ENCODE measurements around the gene TMEM209. TPM values are rescaled to one million over a fixed set of nuclear protein-coding genes. Genes with fewer than 3 reads are reported as not detected.
A peak's percentile ranks its signal among the peaks of the same experiment; 100 is the strongest.
"Not testable (repeated sequence)": the region's sequence is repeated elsewhere in the genome, so short reads cannot be mapped to it uniquely, and the experiment has no call there.

TMEM209 gene
- total RNA-seq, 2 donors from 2014 or later: 46.1 to 58.2 TPM

GRCh38 chr7:130228840-130229502, 23.8 kb upstream of the TMEM209 start:
- H3K27me3 Mint-ChIP-seq (ENCODE audit: low read depth): no peaks in the 10 kb centered on the region
- no peaks in the 10 kb centered on the region for H3K36me3 Mint-ChIP-seq (ENCODE audit: insufficient read depth in 2 of 2)
- DNase-seq (no peak), ATAC-seq (replicated peaks in 1 of 2) (no peak)
- H3K27ac Mint-ChIP-seq: no peak overlapping the region
- no peaks in the 10 kb centered on the region for H3K4me1 Mint-ChIP-seq (ENCODE audit: low read depth)
- no peak overlapping the region for H3K4me3 Mint-ChIP-seq
- H3K9me3 Mint-ChIP-seq: no peaks in the 10 kb centered on the region

GRCh38 chr7:130227883-130228575, 22.8 kb upstream of the TMEM209 start:
- H3K4me3 Mint-ChIP-seq: no peak overlapping the region
- no peaks in the 10 kb centered on the region for H3K36me3 Mint-ChIP-seq (ENCODE audit: insufficient read depth in 2 of 2)
- ATAC-seq (replicated peaks in 1 of 2) (no peak), DNase-seq (no peak)
- H3K4me1 Mint-ChIP-seq (ENCODE audit: low read depth): no peaks in the 10 kb centered on the region
- H3K27me3 Mint-ChIP-seq (ENCODE audit: low read depth): no peaks in the 10 kb centered on the region
- H3K9me3 Mint-ChIP-seq: no peaks in the 10 kb centered on the region
- no peak overlapping the region for H3K27ac Mint-ChIP-seq

- no peaks in the 10 kb centered on the region for H3K36me3 Mint-ChIP-seq (ENCODE audit: insufficient read depth in 2 of 2)
- DNase-seq: no peak
- ATAC-seq (replicated peaks in 1 of 2): peak in 1 of 2 donors; percentile 23
Observed at GRCh38 chr7:130226333-130226732, 21.1 kb upstream of the TMEM209 start.

GRCh38 chr7:130224923-130225322, 19.7 kb upstream of the TMEM209 start:
- not testable (repeated sequence) for ATAC-seq (replicated peaks in 1 of 2); H3K27me3 Mint-ChIP-seq (ENCODE audit: low read depth); H3K36me3 Mint-ChIP-seq (ENCODE audit: insufficient read depth in 2 of 2); H3K9me3 Mint-ChIP-seq; DNase-seq; H3K27ac Mint-ChIP-seq; H3K4me1 Mint-ChIP-seq (ENCODE audit: low read depth); H3K4me3 Mint-ChIP-seq

More at GRCh38 chr7:130226333-130226732, 21.1 kb upstream of the TMEM209 start:
- Mint-ChIP-seq H3K4me3 (no peak overlapping the region), H3K27me3 (ENCODE audit: low read depth) (no peaks in the 10 kb centered on the region), H3K9me3 (no peaks in the 10 kb centered on the region), H3K27ac (no peak overlapping the region), H3K4me1 (ENCODE audit: low read depth) (no peaks in the 10 kb centered on the region)

GRCh38 chr7:130224210-130224609, 19.0 kb upstream of the TMEM209 start:
- Mint-ChIP-seq H3K27ac (no peak overlapping the region), H3K27me3 (ENCODE audit: low read depth) (no peaks in the 10 kb centered on the region), H3K36me3 (ENCODE audit: insufficient read depth in 2 of 2) (no peaks in the 10 kb centered on the region), H3K9me3 (no peaks in the 10 kb centered on the region), H3K4me3 (no peak overlapping the region), H3K4me1 (ENCODE audit: low read depth) (no peaks in the 10 kb centered on the region)
- ATAC-seq (replicated peaks in 1 of 2) (no peak), DNase-seq (no peak)

GRCh38 chr7:130223646-130224045, 18.4 kb upstream of the TMEM209 start:
- H3K27ac Mint-ChIP-seq: no peak overlapping the region
- ATAC-seq (replicated peaks in 1 of 2) (no peak), DNase-seq (no peak)
- H3K27me3 Mint-ChIP-seq (ENCODE audit: low read depth): no peaks in the 10 kb centered on the region
- no peaks in the 10 kb centered on the region for H3K4me1 Mint-ChIP-seq (ENCODE audit: low read depth)
- no peak overlapping the region for H3K4me3 Mint-ChIP-seq
- H3K9me3 Mint-ChIP-seq: no peaks in the 10 kb centered on the region
- no peaks in the 10 kb centered on the region for H3K36me3 Mint-ChIP-seq (ENCODE audit: insufficient read depth in 2 of 2)

- Mint-ChIP-seq H3K4me1 (ENCODE audit: low read depth) (no peaks in the 10 kb centered on the region), H3K9me3 (no peaks in the 10 kb centered on the region), H3K36me3 (ENCODE audit: insufficient read depth in 2 of 2) (no peaks in the 10 kb centered on the region), H3K27ac (no peak overlapping the region), H3K27me3 (ENCODE audit: low read depth) (no peaks in the 10 kb centered on the region), H3K4me3 (no peak overlapping the region)
- DNase-seq: no peak
- no peak for ATAC-seq (replicated peaks in 1 of 2)
Observed at GRCh38 chr7:130221746-130222145, 16.5 kb upstream of the TMEM209 start.

- no peaks in the 10 kb centered on the region for H3K36me3 Mint-ChIP-seq (ENCODE audit: insufficient read depth in 2 of 2)
- H3K4me3 Mint-ChIP-seq: no peak overlapping the region
- no peaks in the 10 kb centered on the region for H3K4me1 Mint-ChIP-seq (ENCODE audit: low read depth)
- DNase-seq (no peak), ATAC-seq (replicated peaks in 1 of 2) (no peak)
- H3K27me3 Mint-ChIP-seq (ENCODE audit: low read depth): no peaks in the 10 kb centered on the region
- no peaks in the 10 kb centered on the region for H3K9me3 Mint-ChIP-seq
- H3K27ac Mint-ChIP-seq: no peak overlapping the region
Observed at GRCh38 chr7:130219871-130220270, 14.7 kb upstream of the TMEM209 start.

- H3K9me3 Mint-ChIP-seq: no peaks in the 10 kb centered on the region
- no peaks in the 10 kb centered on the region for H3K4me1 Mint-ChIP-seq (ENCODE audit: low read depth)
- H3K27me3 Mint-ChIP-seq (ENCODE audit: low read depth): no peaks in the 10 kb centered on the region
- H3K27ac Mint-ChIP-seq: no peak overlapping the region
- ATAC-seq (replicated peaks in 1 of 2): no peak
- H3K4me3 Mint-ChIP-seq: no peak overlapping the region
- DNase-seq: no peak
- H3K36me3 Mint-ChIP-seq (ENCODE audit: insufficient read depth in 2 of 2): no peaks in the 10 kb centered on the region
Observed at GRCh38 chr7:130218806-130219620, 13.8 kb upstream of the TMEM209 start.

- Mint-ChIP-seq H3K27me3 (ENCODE audit: low read depth) (no peaks in the 10 kb centered on the region), H3K4me1 (ENCODE audit: low read depth) (no peaks in the 10 kb centered on the region), H3K9me3 (no peaks in the 10 kb centered on the region), H3K4me3 (no peak overlapping the region), H3K27ac (no peak overlapping the region), H3K36me3 (ENCODE audit: insufficient read depth in 2 of 2) (no peaks in the 10 kb centered on the region)
- ATAC-seq (replicated peaks in 1 of 2) (no peak), DNase-seq (no peak)
Observed at GRCh38 chr7:130216750-130217149, 11.5 kb upstream of the TMEM209 start.

- Mint-ChIP-seq H3K9me3 (no peaks in the 10 kb centered on the region), H3K27me3 (ENCODE audit: low read depth) (no peaks in the 10 kb centered on the region), H3K4me1 (ENCODE audit: low read depth) (no peaks in the 10 kb centered on the region), H3K36me3 (ENCODE audit: insufficient read depth in 2 of 2) (no peaks in the 10 kb centered on the region), H3K4me3 (no peak overlapping the region), H3K27ac (no peak overlapping the region)
- ATAC-seq (replicated peaks in 1 of 2) (no peak), DNase-seq (no peak)
Observed at GRCh38 chr7:130216025-130216424, 10.8 kb upstream of the TMEM209 start.

- no peak for DNase-seq
Observed at GRCh38 chr7:130213828-130214227, 8.6 kb upstream of the TMEM209 start.

GRCh38 chr7:130210181-130210935, 5.2 kb upstream of the TMEM209 start:
- DNase-seq (no peak), ATAC-seq (replicated peaks in 1 of 2) (no peak)
- no peaks in the 10 kb centered on the region for H3K9me3 Mint-ChIP-seq
- H3K27ac Mint-ChIP-seq: no peak overlapping the region
- no peaks in the 10 kb centered on the region for H3K36me3 Mint-ChIP-seq (ENCODE audit: insufficient read depth in 2 of 2)
- no peak overlapping the region for H3K4me3 Mint-ChIP-seq
- H3K27me3 Mint-ChIP-seq (ENCODE audit: low read depth): no peaks in the 10 kb centered on the region
- H3K4me1 Mint-ChIP-seq (ENCODE audit: low read depth): peaks cover 18% of the 10 kb centered on the region

More at GRCh38 chr7:130213828-130214227, 8.6 kb upstream of the TMEM209 start:
- no peaks in the 10 kb centered on the region for H3K36me3 Mint-ChIP-seq (ENCODE audit: insufficient read depth in 2 of 2)
- no peak overlapping the region for H3K27ac Mint-ChIP-seq
- no peak for ATAC-seq (replicated peaks in 1 of 2)
- no peaks in the 10 kb centered on the region for H3K9me3 Mint-ChIP-seq
- no peak overlapping the region for H3K4me3 Mint-ChIP-seq
- H3K4me1 Mint-ChIP-seq (ENCODE audit: low read depth): no peaks in the 10 kb centered on the region
- no peaks in the 10 kb centered on the region for H3K27me3 Mint-ChIP-seq (ENCODE audit: low read depth)
